Natural killer cell (primary cell): ENCODE data around the gene LGALS1. TPM values are rescaled to one million over a fixed set of nuclear protein-coding genes. Genes with fewer than 3 reads are reported as not detected.

Experiments
- ATAC-seq, 3 donors: fragments of 150-1000 bp in 2 of 3; fragments of 200-7000 bp in 1 of 3; cut with Tn5 transposase; 1 replicate in 1 of 3; 2 replicates in 2 of 3; pipeline ENCODE4 v1.10.0; 2021; ENCODE audit warnings: mild to moderate bottlenecking in 2 of 3, moderate library complexity in 2 of 3
- DNase-seq, 2 donors: peaks; one replicate each; pipeline versions ENCODE4 v3.0.0 to v3.0.0-alpha.2; 2013 to 2021; ENCODE audit warnings: mixed read lengths in 1 of 2
- H3K27ac ChIP-seq: one replicate; pipeline ENCODE4 v1.5.1; 2013; ENCODE audit warnings: mild to moderate bottlenecking, low read length
- H3K27me3 ChIP-seq: one replicate; pipeline ENCODE4 v1.6.1; 2013; ENCODE audit warnings: low read length; ENCODE audit not compliant: control insufficient read depth, insufficient read depth
- H3K36me3 ChIP-seq: one replicate; pipeline ENCODE4 v1.6.1; 2013; ENCODE audit warnings: low read length; ENCODE audit not compliant: control insufficient read depth, insufficient read depth
- H3K4me1 ChIP-seq: one replicate; pipeline ENCODE4 v1.6.1; 2013; ENCODE audit warnings: low read length; ENCODE audit not compliant: control insufficient read depth, insufficient read depth
- H3K4me3 ChIP-seq: one replicate; pipeline ENCODE4 v1.5.1; 2013; ENCODE audit warnings: low read length
- H3K9me3 ChIP-seq: one replicate; pipeline ENCODE4 v1.6.1; 2013; ENCODE audit warnings: low read length; ENCODE audit not compliant: control insufficient read depth, insufficient read depth
- H3K27ac Mint-ChIP-seq, 2 donors: one replicate each; pipeline ENCODE4 v1.8.0; 2022; ENCODE audit warnings: mild to moderate bottlenecking in 2 of 2, mixed read lengths in 2 of 2, moderate library complexity in 1 of 2
- H3K27me3 Mint-ChIP-seq, 2 donors: one replicate each; pipeline ENCODE4 v1.8.0; 2022; ENCODE audit warnings: low read depth in 2 of 2, mixed read lengths in 2 of 2
- H3K36me3 Mint-ChIP-seq: one replicate; pipeline ENCODE4 v1.8.0; 2022; ENCODE audit warnings: mixed read lengths
- H3K4me1 Mint-ChIP-seq, 2 donors: one replicate each; pipeline ENCODE4 v1.8.0; 2022; ENCODE audit warnings: mixed read lengths in 2 of 2
- H3K4me3 Mint-ChIP-seq: one replicate; pipeline ENCODE4 v1.8.0; 2022; ENCODE audit warnings: mild to moderate bottlenecking, moderate library complexity, mixed read lengths
- H3K9me3 Mint-ChIP-seq, 2 donors: one replicate each; pipeline ENCODE4 v1.8.0; 2022; ENCODE audit warnings: mixed read lengths in 2 of 2
- CTCF ChIP-seq: fragments of 200-600 bp; IDR thresholded peaks from one replicate; pipeline ENCODE4 v1.8.0; 2022; ENCODE audit warnings: antibody characterized with exemption
- WGBS: methylation state at CpG from one replicate; pipeline ENCODE4 v1.1.7; 2013; ENCODE audit warnings: missing lambda C conversion rate; ENCODE audit not compliant: insufficient coverage; 5-methylcytosine and 5-hydroxymethylcytosine counted together
- intact Hi-C: fragments of 100-400 bp; cut with micrococcal nuclease; formaldehyde crosslinking; loops from one replicate; pipeline ENCODE4 v1.14.2; 2022
- total RNA-seq, 4 donors: library from RNA; stranded (reverse); fragments of 120-200 nt in 1 of 4; gene quantifications; one replicate each; pipeline versions ENCODE4 v1.2.3 to v1.2.4, GENCODE V29; 2013 to 2022

Gene LGALS1
- total RNA-seq, 3 donors from 2014 or later (not counting 1 experiment from before 2014, with no cell fraction given): 195 to 218 (median 214) TPM

GRCh38 chr22:37639771-37640590 is 35.5 kb upstream of the LGALS1 start:
- H3K27ac Mint-ChIP-seq: peak overlapping the region; percentile 86 to 99
- no peaks in the 10 kb centered on the region for H3K36me3 Mint-ChIP-seq
- ATAC-seq (peak in 1 of 3 donors; percentile 8), DNase-seq (peak in 1 of 2 donors; percentile 65)
- no peaks in the 10 kb centered on the region for H3K27me3 Mint-ChIP-seq
- no peaks in the 10 kb centered on the region for H3K27me3 ChIP-seq
- H3K36me3 ChIP-seq: peaks cover 38% of the 10 kb centered on the region
- H3K27ac ChIP-seq: peak overlapping the region; percentile 74
- H3K9me3 ChIP-seq: no peaks in the 10 kb centered on the region
- H3K4me3 Mint-ChIP-seq: peak overlapping the region; percentile 98
- peaks cover 42 to 80% of the 10 kb centered on the region in 2 donors for H3K4me1 Mint-ChIP-seq
- WGBS: under 1% methylated on average over 21 of the region's 27 CpGs
- intact Hi-C loops: loop anchor here (2.0 to 10.0 kb wide), 3 partner anchors 17 to 205 kb away; partner anchors contain the start of genes ANKRD54, EIF3L and NOL12
- peak overlapping the region; percentile 83 for H3K4me3 ChIP-seq
- H3K4me1 ChIP-seq: peaks cover 80% of the 10 kb centered on the region
- no peaks in the 10 kb centered on the region for H3K9me3 Mint-ChIP-seq
- no peak for TF ChIP-seq CTCF

GRCh38 chr22:37640591-37641560 is 34.6 kb upstream of the LGALS1 start:
- peak overlapping the region; percentile 83 for H3K4me3 ChIP-seq
- DNase-seq (peak in 1 of 2 donors; percentile 62), ATAC-seq (no peak)
- intact Hi-C loops: no loop called here
- H3K27me3 ChIP-seq: no peaks in the 10 kb centered on the region
- H3K36me3 ChIP-seq: peaks cover 47% of the 10 kb centered on the region
- H3K27ac ChIP-seq: peak overlapping the region; percentile 74
- Mint-ChIP-seq H3K27me3 (no peaks in the 10 kb centered on the region), H3K9me3 (no peaks in the 10 kb centered on the region), H3K36me3 (no peaks in the 10 kb centered on the region), H3K4me3 (peak overlapping the region; percentile 98), H3K27ac (peak overlapping the region; percentile 86 to 99), H3K4me1 (peaks cover 41 to 74% of the 10 kb centered on the region in 2 donors)
- TF ChIP-seq CTCF: no peak
- no peaks in the 10 kb centered on the region for H3K9me3 ChIP-seq
- 54% methylated on average over 12 of the region's 24 CpGs for WGBS
- peaks cover 71% of the 10 kb centered on the region for H3K4me1 ChIP-seq

- Mint-ChIP-seq H3K27ac (peak overlapping the region in 1 of 2 donors; percentile 99), H3K4me1 (peaks cover 35 to 67% of the 10 kb centered on the region in 2 donors), H3K9me3 (no peaks in the 10 kb centered on the region), H3K27me3 (no peaks in the 10 kb centered on the region), H3K4me3 (peak overlapping the region; percentile 63), H3K36me3 (no peaks in the 10 kb centered on the region)
- DNase-seq: peak in 1 of 2 donors; percentile 13
- WGBS: 88% methylated on average over 5 of the region's 5 CpGs
- Histone ChIP-seq H3K27ac (peak overlapping the region; percentile 74), H3K9me3 (no peaks in the 10 kb centered on the region), H3K27me3 (no peaks in the 10 kb centered on the region), H3K4me1 (peaks cover 64% of the 10 kb centered on the region), H3K4me3 (no peak overlapping the region), H3K36me3 (peaks cover 51% of the 10 kb centered on the region)
- ATAC-seq: no peak
- no peak for TF ChIP-seq CTCF
- intact Hi-C loops: no loop called here
These were observed 33.9 kb upstream of the LGALS1 start for GRCh38 chr22:37641561-37641949.
